ENCODE measurements around the gene FRMPD2.
"Not testable (repeated sequence)": the region's sequence is repeated elsewhere in the genome, so short reads cannot be mapped to it uniquely, and the experiment has no call there.

FRMPD2 gene

GRCh38 chr10:48125631-48126030 lies 148.9 kb downstream of the FRMPD2 start:
- DNase-seq, result not testable (repeated sequence)

- not testable (repeated sequence) for DNase-seq
These were observed 151.9 kb downstream of the FRMPD2 start for GRCh38 chr10:48122618-48123017.

- DNase-seq, result not testable (repeated sequence)
These were observed 164.2 kb downstream of the FRMPD2 start for GRCh38 chr10:48110277-48110676.
